WTC11 (cell line): ENCODE data around the gene ZFAND6. TPM values are rescaled to one million over a fixed set of nuclear protein-coding genes. Genes with fewer than 3 reads are reported as not detected.
A peak's percentile ranks its signal among the peaks of the same experiment; 100 is the strongest.

Source experiments
- ATAC-seq: fragments of 200-7000 bp; cut with Tn5 transposase; 2 replicates; pipeline ENCODE4 v1.10.0; 2021; ENCODE audit warnings: mild to moderate bottlenecking, moderate library complexity
- CTCF ChIA-PET: fragments of 300-600 bp; sonication (Branson Sonifier 250); formaldehyde crosslinking; loops from one replicate; lab custom pipeline; 2021; ENCODE audit warnings: antibody characterized with exemption; lab: Charles Lee
- POLR2A ChIA-PET: fragments of 350-600 bp; sonication (Branson Sonifier 250); formaldehyde crosslinking; loops from one replicate; lab custom pipeline; 2021; ENCODE audit warnings: antibody characterized with exemption; lab: Charles Lee
- DNase-seq: peaks from one replicate; pipeline ENCODE4 v3.0.0; 2021; ENCODE audit warnings: low spot score
- H3K27ac Mint-ChIP-seq: 2 replicates; pipeline ENCODE4 v1.8.0; 2021; ENCODE audit warnings: mixed read lengths
- H3K27me3 Mint-ChIP-seq: 2 replicates; pipeline ENCODE4 v1.8.0; 2021; ENCODE audit warnings: low read depth, mild to moderate bottlenecking, moderate library complexity, mixed read lengths
- H3K36me3 Mint-ChIP-seq: 2 replicates; pipeline ENCODE4 v1.8.0; 2021; ENCODE audit warnings: mixed read lengths
- H3K4me1 Mint-ChIP-seq: 2 replicates; pipeline ENCODE4 v1.8.0; 2022; ENCODE audit warnings: mixed read lengths
- H3K4me3 Mint-ChIP-seq: 2 replicates; pipeline ENCODE4 v1.8.0; 2021; ENCODE audit warnings: mild to moderate bottlenecking, moderate library complexity, mixed read lengths
- H3K9me3 Mint-ChIP-seq: 2 replicates; pipeline ENCODE4 v1.8.0; 2021; ENCODE audit warnings: mixed read lengths
- ARID4B ChIP-seq: sonication (generic); formaldehyde crosslinking; IDR thresholded peaks from 2 replicates; pipeline ENCODE4 v1.8.0; 2023; ENCODE audit warnings: missing genetic modification reagents, mild to moderate bottlenecking, borderline replicate concordance
- CTCF ChIP-seq: fragments of 200-600 bp; IDR thresholded peaks from 2 replicates; pipeline ENCODE4 v1.8.0; 2022; ENCODE audit warnings: antibody characterized with exemption
- E2F4 ChIP-seq: sonication (generic); formaldehyde crosslinking; IDR thresholded peaks from 2 replicates; pipeline ENCODE4 v1.8.1; 2022; ENCODE audit warnings: low read depth, mild to moderate bottlenecking, moderate library complexity, missing genetic modification reagents, borderline replicate concordance
- GTF2I ChIP-seq: fragments of 250-450 bp; sonication (Bioruptor Pico); conservative IDR thresholded peaks from 2 replicates; pipeline ENCODE4 v1.4.0; 2021; ENCODE audit warnings: mild to moderate bottlenecking
- MAX ChIP-seq: sonication (generic); formaldehyde crosslinking; IDR thresholded peaks from 2 replicates; pipeline ENCODE4 v1.8.0; 2022; ENCODE audit warnings: mild to moderate bottlenecking, missing genetic modification reagents
- MYBL2 ChIP-seq: sonication (generic); formaldehyde crosslinking; IDR thresholded peaks from 2 replicates; pipeline ENCODE4 v1.8.1; 2023; ENCODE audit warnings: mild to moderate bottlenecking, moderate library complexity, missing genetic modification reagents
- NFATC4 ChIP-seq: fragments of 250-450 bp; sonication (Bioruptor Pico); IDR thresholded peaks from 2 replicates; pipeline ENCODE4 v1.9.0; 2021; ENCODE audit warnings: mild to moderate bottlenecking
- NFYB ChIP-seq: sonication (generic); formaldehyde crosslinking; conservative IDR thresholded peaks from 2 replicates; pipeline ENCODE4 v1.8.0; 2022; ENCODE audit warnings: low read depth, missing genetic modification reagents
- NR2C2 ChIP-seq: sonication (generic); formaldehyde crosslinking; IDR thresholded peaks from 2 replicates; pipeline ENCODE4 v1.8.0; 2022; ENCODE audit warnings: mild to moderate bottlenecking, missing genetic modification reagents
- OVOL2 ChIP-seq: fragments of 250-450 bp; sonication (Bioruptor Pico); IDR thresholded peaks from 2 replicates; pipeline ENCODE4 v1.9.0; 2021; ENCODE audit warnings: mild to moderate bottlenecking, borderline replicate concordance
- PRRX2 ChIP-seq: fragments of 250-450 bp; sonication (Bioruptor Pico); IDR thresholded peaks from 2 replicates; pipeline ENCODE4 v1.8.0; 2021; ENCODE audit warnings: mild to moderate bottlenecking
- USF1 ChIP-seq: sonication (generic); formaldehyde crosslinking; IDR thresholded peaks from 2 replicates; pipeline ENCODE4 v1.8.0; 2022; ENCODE audit warnings: mild to moderate bottlenecking, missing genetic modification reagents
- ZBTB43 ChIP-seq: sonication (generic); formaldehyde crosslinking; IDR thresholded peaks from 2 replicates; pipeline ENCODE4 v1.8.1; 2023; ENCODE audit warnings: mild to moderate bottlenecking, missing genetic modification reagents
- ZNF121 ChIP-seq: sonication (generic); formaldehyde crosslinking; IDR thresholded peaks from 2 replicates; pipeline ENCODE4 v1.8.0; 2023; ENCODE audit warnings: missing genetic modification reagents
- ZNF219 ChIP-seq: sonication (generic); formaldehyde crosslinking; IDR thresholded peaks from 2 replicates; pipeline ENCODE4 v1.8.0; 2023; ENCODE audit warnings: missing genetic modification reagents, mild to moderate bottlenecking, borderline replicate concordance
- ZNF263 ChIP-seq: sonication (generic); formaldehyde crosslinking; IDR thresholded peaks from 2 replicates; pipeline ENCODE4 v1.8.1; 2022; ENCODE audit warnings: low read depth, mild to moderate bottlenecking, moderate library complexity, missing genetic modification reagents
- ZNF423 ChIP-seq: fragments of 250-450 bp; sonication (Bioruptor Pico); IDR thresholded peaks from 2 replicates; pipeline ENCODE4 v2.1.2; 2022; ENCODE audit warnings: mild to moderate bottlenecking, moderate library complexity
- ZNF532 ChIP-seq: fragments of 250-450 bp; sonication (Bioruptor Pico); IDR thresholded peaks from 2 replicates; pipeline ENCODE4 v1.9.0; 2021; ENCODE audit warnings: mild to moderate bottlenecking, borderline replicate concordance
- total RNA-seq: library from RNA; stranded (reverse); gene quantifications from 3 replicates; pipeline ENCODE4 v1.2.3, GENCODE V29; 2021

Gene ZFAND6
- total RNA-seq, 1 experiment from 2014 or later = 114 TPM

GRCh38 chr15:80060356-80061006 lies 1.0 kb downstream of the ZFAND6 start:
- H3K4me1 Mint-ChIP-seq = peaks cover 47% of the 10 kb centered on the region
- ATAC-seq = no peak
- TF ChIP-seq USF1 (CRISPR knock-in tag) = 0 out of 2 replicates have a peak, but pooled peaks have one; percentile 28
- TF ChIP-seq GTF2I (CRISPR knock-in tag) = peak; percentile 61; the same call in 1 of the 2 replicates
- no peak for TF ChIP-seq ZNF532 (CRISPR knock-in tag)
- TF ChIP-seq, all 79 proteins: peak for 2
- POLR2A ChIA-PET = interaction anchor here (0.8 to 2.8 kb wide), 3 partner anchors 10 to 211 kb away, joined by 3 to 17 read pairs (median 5); partner anchors contain the start of gene FAH
- no peaks in the 10 kb centered on the region for H3K36me3 Mint-ChIP-seq
- H3K27me3 Mint-ChIP-seq = no peaks in the 10 kb centered on the region
- H3K9me3 Mint-ChIP-seq = no peaks in the 10 kb centered on the region
- no peak for DNase-seq
- peak overlapping the region; percentile 95 for H3K27ac Mint-ChIP-seq
- peak overlapping the region; percentile 89 for H3K4me3 Mint-ChIP-seq
- CTCF ChIA-PET = interaction anchor here (0.8 to 1.7 kb wide), 6 partner anchors 12 to 206 kb away, joined by 3 to 11 read pairs (median 6); partner anchors contain the start of gene FAH

- Mint-ChIP-seq H3K36me3 (no peaks in the 10 kb centered on the region), H3K27me3 (no peaks in the 10 kb centered on the region), H3K9me3 (no peaks in the 10 kb centered on the region), H3K27ac (peak overlapping the region; percentile 71; the same call in 1 of the 2 replicates), H3K4me3 (peak overlapping the region; percentile 89), H3K4me1 (peaks cover 48% of the 10 kb centered on the region)
- CTCF ChIA-PET = interaction anchor here (1.0 to 2.3 kb wide), 3 partner anchors 10 to 166 kb away, joined by 3 to 11 read pairs (median 6); partner anchors contain the start of gene FAH
- no peak for DNase-seq
- POLR2A ChIA-PET = no interaction called here
- ATAC-seq = no peak
- TF ChIP-seq NFATC4 (CRISPR knock-in tag) = no peak
- TF ChIP-seq ZBTB43 (CRISPR knock-in tag) = no peak
- TF ChIP-seq PRRX2 (CRISPR knock-in tag) = no peak
- no peak for TF ChIP-seq CTCF
- TF ChIP-seq MYBL2 (CRISPR knock-in tag) = no peak
- TF ChIP-seq MAX (CRISPR knock-in tag) = no peak
- TF ChIP-seq E2F4 (CRISPR knock-in tag) = no peak
- TF ChIP-seq GTF2I (CRISPR knock-in tag) = no peak
- TF ChIP-seq ARID4B (CRISPR knock-in tag) = no peak
- no peak for TF ChIP-seq ZNF263 (CRISPR knock-in tag)
- no peak for TF ChIP-seq NR2C2
- no peak for TF ChIP-seq NFYB (CRISPR knock-in tag)
- no peak for TF ChIP-seq OVOL2 (CRISPR knock-in tag)
- no peak for TF ChIP-seq ZNF423 (CRISPR knock-in tag)
- no peak for TF ChIP-seq USF1 (CRISPR knock-in tag)
- TF ChIP-seq ZNF219 (CRISPR knock-in tag) = no peak
- no peak for TF ChIP-seq ZNF121 (CRISPR knock-in tag)
Measured at GRCh38 chr15:80061582-80061981, 2.1 kb downstream of the ZFAND6 start.
